HepG2 (cell line): ENCODE results near the gene TAF11. TPM values are rescaled to one million over a fixed set of nuclear protein-coding genes. Genes with fewer than 3 reads are reported as not detected.

ENCODE experiments used
- ATAC-seq: fragments of 200-7000 bp; cut with Tn5 transposase; 3 replicates; pipeline ENCODE4 v1.9.1; 2020; ENCODE audit warnings: mild to moderate bottlenecking, moderate library complexity
- BruUV-seq: library from RNA; stranded (reverse); fragments of 400-500 nt; replicated peaks from 2 replicates; lab custom pipeline; 2021; lab: Mats Ljungman, UMichigan
- CTCF ChIA-PET: fragments of 300-600 bp; formaldehyde crosslinking; extraction: SDS; loops from one replicate; lab custom pipeline; 2021; ENCODE audit warnings: low total read pairs, inconsistent platforms, low intra/inter-chr PET ratio; lab: Yijun Ruan, JAX
- POLR2A ChIA-PET: fragments of 350-600 bp; sonication (Branson Sonifier 250); formaldehyde crosslinking; loops from one replicate; lab custom pipeline; 2020; ENCODE audit warnings: antibody characterized with exemption, inconsistent platforms; lab: Yijun Ruan, JAX
- DNase-seq: peaks from one replicate; pipeline ENCODE4 v3.0.0-alpha.2; 2015; ENCODE audit warnings: low spot score
- FAIRE-seq: peaks from 3 replicates; lab custom pipeline; 2011; peaks lifted over from hg19 to GRCh38; lab: Jason Lieb, UNC
- H2AFZ ChIP-seq: one replicate; pipeline ENCODE4 v1.6.1; 2011; ENCODE audit warnings: low read length, inconsistent platforms
- H3K27ac ChIP-seq: fragments of 300-600 bp; 3 replicates; pipeline ENCODE4 v1.8.0; 2011; ENCODE audit warnings: mixed run types, mild to moderate bottlenecking, mixed read lengths, low read length, inconsistent platforms; ENCODE audit not compliant: insufficient read depth; ENCODE audit errors: extremely low read length
- H3K27me3 ChIP-seq, 2 experiments: fragments of 200-600 bp in 1 of 2; 2 replicates in 1 of 2; 3 replicates in 1 of 2; pipeline versions ENCODE4 v1.6.0 to v1.8.0; 2011; ENCODE audit warnings: low read length in 2 of 2, mild to moderate bottlenecking in 2 of 2, moderate library complexity in 2 of 2, inconsistent platforms in 1 of 2; ENCODE audit not compliant: insufficient read depth in 2 of 2, control insufficient read depth in 1 of 2
- H3K36me3 ChIP-seq, 2 experiments: fragments of 200-600 bp in 1 of 2; replicated peaks in 1 of 2; 2 replicates in 1 of 2; 3 replicates in 1 of 2; pipeline versions ENCODE4 v1.5.1 to v1.8.0; 2011; ENCODE audit warnings: low read length in 2 of 2, inconsistent platforms in 1 of 2; ENCODE audit not compliant: insufficient read depth in 2 of 2, control insufficient read depth in 1 of 2
- H3K4me1 ChIP-seq: 2 replicates; pipeline ENCODE4 v1.5.1; 2012; ENCODE audit warnings: low read length, inconsistent platforms; ENCODE audit not compliant: insufficient read depth
- H3K4me2 ChIP-seq: 2 replicates; pipeline ENCODE4 v1.6.0; 2011; ENCODE audit warnings: low read depth, low read length, inconsistent platforms
- H3K4me3 ChIP-seq, 3 experiments: fragments of 200-600 bp in 1 of 3; sonication (generic), shearing (Covaris generic) in 1 of 3; replicated peaks in 1 of 3; 2 replicates each; pipeline ENCODE4 v1.5.1; 2011 to 2016; ENCODE audit warnings: low read length in 3 of 3, inconsistent platforms in 2 of 3, low read depth in 2 of 3, mild to moderate bottlenecking in 2 of 3, control low read depth in 1 of 3, mixed read lengths in 1 of 3; ENCODE audit not compliant: insufficient read depth in 1 of 3
- H3K79me2 ChIP-seq: one replicate; pipeline ENCODE4 v1.6.1; 2011; ENCODE audit warnings: low read length, inconsistent platforms; ENCODE audit not compliant: insufficient read depth
- H3K9ac ChIP-seq: 2 replicates; pipeline ENCODE4 v1.6.0; 2011; ENCODE audit warnings: mild to moderate bottlenecking, low read depth, low read length, inconsistent platforms; ENCODE audit not compliant: insufficient read depth
- H3K9me3 ChIP-seq: 2 replicates; pipeline ENCODE4 v1.5.1; 2012; ENCODE audit warnings: mild to moderate bottlenecking, low read length
- H4K20me1 ChIP-seq: 2 replicates; pipeline ENCODE4 v1.6.0; 2011; ENCODE audit warnings: inconsistent platforms, mild to moderate bottlenecking, low read length, moderate library complexity; ENCODE audit not compliant: insufficient read depth
- BRD4 ChIP-seq: sonication (generic); formaldehyde crosslinking; IDR thresholded peaks from 2 replicates; pipeline ENCODE4 v1.4.0; 2020; ENCODE audit warnings: missing genetic modification reagents
- HMG20A ChIP-seq: IDR thresholded peaks from 2 replicates; pipeline ENCODE4 v1.6.1; 2016; ENCODE audit warnings: borderline replicate concordance
- MEIS2 ChIP-seq: sonication (generic); formaldehyde crosslinking; IDR thresholded peaks from 2 replicates; pipeline ENCODE4 v1.9.0; 2021; ENCODE audit warnings: mild to moderate bottlenecking, missing genetic modification reagents
- SALL2 ChIP-seq: sonication (generic); formaldehyde crosslinking; IDR thresholded peaks from 2 replicates; pipeline ENCODE4 v1.8.1; 2023; ENCODE audit warnings: mild to moderate bottlenecking, missing genetic modification reagents, inconsistent platforms
- SRSF1 ChIP-seq: fragments of 200-400 bp; formaldehyde crosslinking; optimal IDR thresholded peaks from 2 replicates; pipeline ENCODE3; 2017; ENCODE audit warnings: mild to moderate bottlenecking, low read depth, low read length, moderate library complexity
- ZFY ChIP-seq: sonication (generic); formaldehyde crosslinking; IDR thresholded peaks from 2 replicates; pipeline ENCODE4 v1.4.0; 2020; ENCODE audit warnings: missing genetic modification reagents
- ZNF709 ChIP-seq: sonication (generic); formaldehyde crosslinking; IDR thresholded peaks from 2 replicates; pipeline ENCODE4 v1.5.0; 2020; ENCODE audit warnings: mild to moderate bottlenecking, missing genetic modification reagents
- ZSCAN9 ChIP-seq: IDR thresholded peaks from 2 replicates; pipeline ENCODE4 v1.6.1; 2016; ENCODE audit warnings: borderline replicate concordance
- WGBS: methylation state at CpG from one replicate; pipeline ENCODE4 v1.1.6; 2017; ENCODE audit warnings: low lambda C conversion rate; 5-methylcytosine and 5-hydroxymethylcytosine counted together
- in situ Hi-C: cut with HindIII; loops from 2 replicates; pipeline ENCODE4 v1.10.0; 2017; ENCODE audit warnings: low pct_unique_long_range_greater_than_20kb; ENCODE audit not compliant: extremely low pct_ligation_motif_present
- intact Hi-C: fragments of 100-400 bp; cut with micrococcal nuclease; formaldehyde crosslinking; loops from one replicate; pipeline ENCODE4 v1.10.0; 2022; ENCODE audit not compliant: unreplicated experiment
- polyA plus RNA-seq, 8 experiments: library from polyadenylated mRNA; depleted of rRNA in 3 of 8; stranded (reverse) in 7 of 8; unstranded in 1 of 8; fragments of >200 nt; fragmentation: Illumina TruSeq in 4 of 8; extraction: Trizol in 4 of 8; gene quantifications; 2 replicates each; pipeline versions ENCODE4 v1.2.1 to v1.2.3, GENCODE V29; 2011 to 2016; ENCODE audit warnings: low read depth in 4 of 8, missing spikeins in 1 of 8, mixed read lengths in 1 of 8; ENCODE audit not compliant: insufficient read depth in 1 of 8
- total RNA-seq, 5 experiments: library from RNA; depleted of rRNA; stranded (reverse); fragments of >200 nt; fragmentation: Illumina TruSeq; extraction: Trizol; gene quantifications; 2 replicates each; pipeline ENCODE4 v1.2.3, GENCODE V29; 2016; ENCODE audit warnings: low read depth in 1 of 5
- TF ChIP-seq, protein P1 (sequence below): sonication (generic); formaldehyde crosslinking; IDR thresholded peaks from one replicate; pipeline ENCODE4 v1.5.1; 2020; ENCODE audit warnings: mild to moderate bottlenecking, missing genetic modification reagents; ENCODE audit errors: not compliant biosample characterization
- TF ChIP-seq, protein P2 (sequence below): sonication (generic); formaldehyde crosslinking; IDR thresholded peaks from 2 replicates; pipeline ENCODE4 v1.4.0; 2020; ENCODE audit warnings: mild to moderate bottlenecking, missing genetic modification reagents

Gene TAF11
- total and polyA plus RNA-seq, 2 of the 13 experiments (the other 11 are each of a cell fraction or from before 2014, with no cell fraction given), result 35.4 to 73.6 TPM

DNA sequence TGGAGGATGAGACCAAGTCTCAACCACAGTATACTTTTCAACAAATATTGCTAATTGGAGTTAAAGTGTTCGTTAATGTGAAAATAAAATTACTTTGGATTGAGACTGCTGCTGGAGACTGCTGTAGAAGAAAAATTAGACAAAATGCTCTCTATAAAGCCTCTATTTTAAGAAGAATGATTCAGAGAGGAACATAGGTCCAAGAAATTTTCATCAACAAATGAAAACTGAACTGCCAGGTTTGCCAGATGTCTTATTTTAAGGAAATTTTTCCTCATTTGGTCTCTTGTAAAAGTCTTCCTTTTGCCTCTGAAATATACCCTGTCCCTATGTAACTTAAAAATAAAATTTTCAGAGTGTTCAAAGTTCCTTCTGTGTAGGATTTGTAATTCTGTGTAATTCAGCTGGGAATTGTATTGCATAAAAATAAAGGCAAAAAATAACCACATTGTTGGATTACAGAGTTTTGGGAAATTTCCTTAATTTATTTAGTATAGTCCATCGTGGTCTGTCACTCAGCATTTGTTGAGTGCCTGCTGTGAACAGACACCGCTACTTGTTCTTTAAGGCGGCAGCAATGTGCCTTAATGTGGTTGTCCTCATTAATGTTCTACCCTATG, 28.6 kb upstream of the TAF11 start:
- H4K20me1 ChIP-seq, result no peaks in the 10 kb centered on the region
- H3K27me3 ChIP-seq, result no peaks in the 10 kb centered on the region
- H3K9ac ChIP-seq, result no peak overlapping the region
- BruUV-seq, result no TSS peak
- ChIA-PET POLR2A (no interaction called here), CTCF (no interaction called here)
- no peak overlapping the region for H3K4me3 ChIP-seq
- in situ Hi-C loops, result no loop called here
- intact Hi-C loops, result no loop called here
- no peak overlapping the region for H3K27ac ChIP-seq
- FAIRE-seq (no peak), ATAC-seq (no peak), DNase-seq (no peak)
- TF ChIP-seq HMG20A, result no peak
- no peak for TF ChIP-seq BRD4 (CRISPR knock-in tag)
- TF ChIP-seq, protein P1, sequence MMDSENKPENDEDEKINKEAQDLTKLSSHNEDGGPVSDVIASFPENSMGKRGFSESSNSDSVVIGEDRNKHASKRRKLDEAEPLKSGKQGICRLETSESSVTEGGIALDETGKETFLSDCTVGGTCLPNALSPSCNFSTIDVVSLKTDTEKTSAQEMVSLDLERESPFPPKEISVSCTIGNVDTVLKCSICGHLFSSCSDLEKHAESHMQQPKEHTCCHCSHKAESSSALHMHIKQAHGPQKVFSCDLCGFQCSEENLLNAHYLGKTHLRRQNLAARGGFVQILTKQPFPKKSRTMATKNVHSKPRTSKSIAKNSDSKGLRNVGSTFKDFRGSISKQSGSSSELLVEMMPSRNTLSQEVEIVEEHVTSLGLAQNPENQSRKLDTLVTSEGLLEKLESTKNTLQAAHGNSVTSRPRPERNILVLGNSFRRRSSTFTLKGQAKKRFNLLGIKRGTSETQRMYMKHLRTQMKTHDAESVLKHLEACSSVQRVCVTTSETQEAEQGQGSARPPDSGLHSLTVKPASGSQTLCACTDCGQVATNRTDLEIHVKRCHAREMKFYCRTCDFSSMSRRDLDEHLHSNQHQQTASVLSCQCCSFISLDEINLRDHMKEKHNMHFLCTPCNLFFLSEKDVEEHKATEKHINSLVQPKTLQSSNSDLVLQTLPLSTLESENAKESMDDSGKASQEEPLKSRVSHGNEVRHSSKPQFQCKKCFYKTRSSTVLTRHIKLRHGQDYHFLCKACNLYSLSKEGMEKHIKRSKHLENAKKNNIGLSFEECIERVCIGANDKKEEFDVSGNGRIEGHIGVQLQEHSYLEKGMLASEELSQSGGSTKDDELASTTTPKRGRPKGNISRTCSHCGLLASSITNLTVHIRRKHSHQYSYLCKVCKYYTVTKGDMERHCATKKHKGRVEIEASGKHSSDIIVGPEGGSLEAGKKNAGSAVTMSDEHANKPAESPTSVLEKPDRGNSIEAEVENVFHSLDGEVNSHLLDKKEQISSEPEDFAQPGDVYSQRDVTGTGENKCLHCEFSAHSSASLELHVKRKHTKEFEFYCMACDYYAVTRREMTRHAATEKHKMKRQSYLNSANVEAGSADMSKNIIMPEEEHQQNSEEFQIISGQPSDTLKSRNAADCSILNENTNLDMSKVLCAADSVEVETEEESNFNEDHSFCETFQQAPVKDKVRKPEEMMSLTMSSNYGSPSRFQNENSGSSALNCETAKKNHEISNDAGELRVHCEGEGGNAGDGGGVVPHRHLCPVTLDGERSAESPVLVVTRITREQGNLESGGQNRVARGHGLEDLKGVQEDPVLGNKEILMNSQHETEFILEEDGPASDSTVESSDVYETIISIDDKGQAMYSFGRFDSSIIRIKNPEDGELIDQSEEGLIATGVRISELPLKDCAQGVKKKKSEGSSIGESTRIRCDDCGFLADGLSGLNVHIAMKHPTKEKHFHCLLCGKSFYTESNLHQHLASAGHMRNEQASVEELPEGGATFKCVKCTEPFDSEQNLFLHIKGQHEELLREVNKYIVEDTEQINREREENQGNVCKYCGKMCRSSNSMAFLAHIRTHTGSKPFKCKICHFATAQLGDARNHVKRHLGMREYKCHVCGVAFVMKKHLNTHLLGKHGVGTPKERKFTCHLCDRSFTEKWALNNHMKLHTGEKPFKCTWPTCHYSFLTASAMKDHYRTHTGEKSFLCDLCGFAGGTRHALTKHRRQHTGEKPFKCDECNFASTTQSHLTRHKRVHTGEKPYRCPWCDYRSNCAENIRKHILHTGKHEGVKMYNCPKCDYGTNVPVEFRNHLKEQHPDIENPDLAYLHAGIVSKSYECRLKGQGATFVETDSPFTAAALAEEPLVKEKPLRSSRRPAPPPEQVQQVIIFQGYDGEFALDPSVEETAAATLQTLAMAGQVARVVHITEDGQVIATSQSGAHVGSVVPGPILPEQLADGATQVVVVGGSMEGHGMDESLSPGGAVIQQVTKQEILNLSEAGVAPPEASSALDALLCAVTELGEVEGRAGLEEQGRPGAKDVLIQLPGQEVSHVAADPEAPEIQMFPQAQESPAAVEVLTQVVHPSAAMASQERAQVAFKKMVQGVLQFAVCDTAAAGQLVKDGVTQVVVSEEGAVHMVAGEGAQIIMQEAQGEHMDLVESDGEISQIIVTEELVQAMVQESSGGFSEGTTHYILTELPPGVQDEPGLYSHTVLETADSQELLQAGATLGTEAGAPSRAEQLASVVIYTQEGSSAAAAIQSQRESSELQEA, result no peak
- TF ChIP-seq, protein P2, sequence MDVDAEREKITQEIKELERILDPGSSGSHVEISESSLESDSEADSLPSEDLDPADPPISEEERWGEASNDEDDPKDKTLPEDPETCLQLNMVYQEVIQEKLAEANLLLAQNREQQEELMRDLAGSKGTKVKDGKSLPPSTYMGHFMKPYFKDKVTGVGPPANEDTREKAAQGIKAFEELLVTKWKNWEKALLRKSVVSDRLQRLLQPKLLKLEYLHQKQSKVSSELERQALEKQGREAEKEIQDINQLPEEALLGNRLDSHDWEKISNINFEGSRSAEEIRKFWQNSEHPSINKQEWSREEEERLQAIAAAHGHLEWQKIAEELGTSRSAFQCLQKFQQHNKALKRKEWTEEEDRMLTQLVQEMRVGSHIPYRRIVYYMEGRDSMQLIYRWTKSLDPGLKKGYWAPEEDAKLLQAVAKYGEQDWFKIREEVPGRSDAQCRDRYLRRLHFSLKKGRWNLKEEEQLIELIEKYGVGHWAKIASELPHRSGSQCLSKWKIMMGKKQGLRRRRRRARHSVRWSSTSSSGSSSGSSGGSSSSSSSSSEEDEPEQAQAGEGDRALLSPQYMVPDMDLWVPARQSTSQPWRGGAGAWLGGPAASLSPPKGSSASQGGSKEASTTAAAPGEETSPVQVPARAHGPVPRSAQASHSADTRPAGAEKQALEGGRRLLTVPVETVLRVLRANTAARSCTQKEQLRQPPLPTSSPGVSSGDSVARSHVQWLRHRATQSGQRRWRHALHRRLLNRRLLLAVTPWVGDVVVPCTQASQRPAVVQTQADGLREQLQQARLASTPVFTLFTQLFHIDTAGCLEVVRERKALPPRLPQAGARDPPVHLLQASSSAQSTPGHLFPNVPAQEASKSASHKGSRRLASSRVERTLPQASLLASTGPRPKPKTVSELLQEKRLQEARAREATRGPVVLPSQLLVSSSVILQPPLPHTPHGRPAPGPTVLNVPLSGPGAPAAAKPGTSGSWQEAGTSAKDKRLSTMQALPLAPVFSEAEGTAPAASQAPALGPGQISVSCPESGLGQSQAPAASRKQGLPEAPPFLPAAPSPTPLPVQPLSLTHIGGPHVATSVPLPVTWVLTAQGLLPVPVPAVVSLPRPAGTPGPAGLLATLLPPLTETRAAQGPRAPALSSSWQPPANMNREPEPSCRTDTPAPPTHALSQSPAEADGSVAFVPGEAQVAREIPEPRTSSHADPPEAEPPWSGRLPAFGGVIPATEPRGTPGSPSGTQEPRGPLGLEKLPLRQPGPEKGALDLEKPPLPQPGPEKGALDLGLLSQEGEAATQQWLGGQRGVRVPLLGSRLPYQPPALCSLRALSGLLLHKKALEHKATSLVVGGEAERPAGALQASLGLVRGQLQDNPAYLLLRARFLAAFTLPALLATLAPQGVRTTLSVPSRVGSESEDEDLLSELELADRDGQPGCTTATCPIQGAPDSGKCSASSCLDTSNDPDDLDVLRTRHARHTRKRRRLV (CRISPR knock-in tag), result no peak
- TF ChIP-seq MEIS2, result no peak
- TF ChIP-seq ZSCAN9 (CRISPR knock-in tag), result no peak
- no peak for TF ChIP-seq ZNF709 (CRISPR knock-in tag)
- TF ChIP-seq SRSF1, result no peak
- no peak for TF ChIP-seq ZFY (CRISPR knock-in tag)
- no peak for TF ChIP-seq SALL2 (CRISPR knock-in tag)
- peaks cover 6% of the 10 kb centered on the region for H3K4me1 ChIP-seq
- no peak overlapping the region for H2AFZ ChIP-seq
- 98% methylated on average over 4 of the region's 4 CpGs for WGBS
- no peak overlapping the region for H3K4me2 ChIP-seq
- H3K9me3 ChIP-seq, result no peaks in the 10 kb centered on the region
- peaks cover 22% of the 10 kb centered on the region for H3K79me2 ChIP-seq
- no peaks in the 10 kb centered on the region; a peak in 1 of 5 replicates for H3K36me3 ChIP-seq
